Muscle layer of duodenum (tissue), 2 donors: ENCODE data around the gene GCGR.

Experiments
- H3K27ac ChIP-seq: one replicate; pipeline ENCODE4 v1.7.0; 2013; ENCODE audit warnings: mild to moderate bottlenecking, low read length
- H3K27me3 ChIP-seq: one replicate; pipeline ENCODE4 v1.7.0; 2013; ENCODE audit warnings: low read depth, mild to moderate bottlenecking, control low read depth, low read length
- H3K36me3 ChIP-seq, 2 donors: one replicate each; pipeline ENCODE4 v1.7.0; 2013; ENCODE audit warnings: low read length in 2 of 2, control low read depth in 1 of 2, mild to moderate bottlenecking in 1 of 2; ENCODE audit not compliant: insufficient read depth in 2 of 2, control insufficient read depth in 1 of 2
- H3K4me1 ChIP-seq, 2 donors: one replicate each; pipeline ENCODE4 v1.7.0; 2013; ENCODE audit warnings: low read length in 2 of 2, mild to moderate bottlenecking in 2 of 2, control low read depth in 1 of 2, moderate library complexity in 1 of 2; ENCODE audit not compliant: insufficient read depth in 2 of 2, control insufficient read depth in 1 of 2
- H3K4me3 ChIP-seq, 2 donors: one replicate each; pipeline ENCODE4 v1.7.0; 2013; ENCODE audit warnings: low read length in 2 of 2, low read depth in 1 of 2, mild to moderate bottlenecking in 1 of 2
- H3K9me3 ChIP-seq, 2 donors: one replicate each; pipeline ENCODE4 v1.7.0; 2013; ENCODE audit warnings: low read length in 2 of 2, control low read depth in 1 of 2, mild to moderate bottlenecking in 1 of 2; ENCODE audit not compliant: control insufficient read depth in 1 of 2
- donor health status: healthy.

GCGR gene

GRCh38 chr17:81813861-81814683 lies 10.1 kb downstream of the GCGR start:
- peaks cover 11% of the 10 kb centered on the region for H3K27me3 ChIP-seq
- no peaks in the 10 kb centered on the region for H3K36me3 ChIP-seq
- H3K9me3 ChIP-seq = no peaks in the 10 kb centered on the region
- H3K4me1 ChIP-seq = no peaks in the 10 kb centered on the region
- no peak overlapping the region for H3K27ac ChIP-seq
- H3K4me3 ChIP-seq = no peak overlapping the region

- Histone ChIP-seq H3K4me3 (no peak overlapping the region), H3K36me3 (no peaks in the 10 kb centered on the region), H3K27ac (no peak overlapping the region), H3K4me1 (no peaks in the 10 kb centered on the region), H3K9me3 (no peaks in the 10 kb centered on the region), H3K27me3 (peaks cover 3% of the 10 kb centered on the region)
These were observed 11.0 kb downstream of the GCGR start for GRCh38 chr17:81814748-81815645.

DNA sequence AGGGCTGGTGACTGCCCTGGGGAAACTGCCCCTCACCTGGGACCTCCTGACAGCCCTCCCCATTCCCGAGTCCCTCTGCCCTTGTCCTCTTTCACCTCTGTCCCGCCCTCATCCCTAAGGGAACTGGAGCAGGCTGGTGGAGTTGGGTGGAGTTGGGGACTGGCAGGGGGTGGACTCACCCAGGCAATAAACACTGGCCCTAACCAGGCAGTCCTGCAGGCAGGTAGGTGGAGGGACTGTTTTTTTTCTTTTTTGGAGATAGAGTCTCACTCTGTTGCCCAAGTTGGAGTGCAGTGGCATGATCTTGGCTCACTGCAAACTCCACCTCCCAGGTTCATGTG lies 11.7 kb downstream of the GCGR start:
- H3K4me3 ChIP-seq = no peak overlapping the region
- H3K27me3 ChIP-seq = no peaks in the 10 kb centered on the region
- H3K36me3 ChIP-seq = no peaks in the 10 kb centered on the region
- H3K27ac ChIP-seq = no peak overlapping the region
- no peaks in the 10 kb centered on the region for H3K4me1 ChIP-seq
- H3K9me3 ChIP-seq = no peaks in the 10 kb centered on the region

DNA sequence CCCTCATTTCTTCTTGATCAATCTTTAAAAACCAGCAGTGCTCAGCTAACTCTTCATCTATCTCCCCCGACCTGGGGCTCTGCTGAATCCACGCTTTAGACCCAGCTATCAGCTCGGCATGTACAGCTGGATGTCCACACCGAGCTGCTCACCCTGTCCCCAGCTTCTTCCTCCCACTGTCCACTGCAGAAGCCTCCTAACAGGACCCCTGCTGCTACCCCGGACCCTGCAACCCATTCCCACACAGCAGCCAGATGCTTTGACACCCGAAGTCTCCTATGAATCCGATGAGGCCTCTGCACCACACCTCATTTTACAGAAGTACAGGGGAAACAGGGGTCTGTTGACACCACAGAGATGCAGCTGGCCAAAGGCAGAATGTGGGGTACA lies 13.8 kb downstream of the GCGR start:
- Histone ChIP-seq H3K4me3 (no peak overlapping the region), H3K36me3 (no peaks in the 10 kb centered on the region)

GRCh38 chr17:81819708-81820107 lies 15.8 kb downstream of the GCGR start:
- no peak overlapping the region for H3K4me3 ChIP-seq
- H3K9me3 ChIP-seq = no peaks in the 10 kb centered on the region
- no peaks in the 10 kb centered on the region for H3K27me3 ChIP-seq
- H3K36me3 ChIP-seq = peaks cover 0 to 18% of the 10 kb centered on the region in 2 donors
- H3K27ac ChIP-seq = no peak overlapping the region
- peaks cover 4 to 11% of the 10 kb centered on the region in 2 donors for H3K4me1 ChIP-seq

More for the DNA sequence above, 13.8 kb downstream of the GCGR start:
- Histone ChIP-seq H3K27ac (no peak overlapping the region), H3K9me3 (no peaks in the 10 kb centered on the region), H3K27me3 (no peaks in the 10 kb centered on the region), H3K4me1 (peaks cover 4 to 11% of the 10 kb centered on the region in 2 donors)

DNA sequence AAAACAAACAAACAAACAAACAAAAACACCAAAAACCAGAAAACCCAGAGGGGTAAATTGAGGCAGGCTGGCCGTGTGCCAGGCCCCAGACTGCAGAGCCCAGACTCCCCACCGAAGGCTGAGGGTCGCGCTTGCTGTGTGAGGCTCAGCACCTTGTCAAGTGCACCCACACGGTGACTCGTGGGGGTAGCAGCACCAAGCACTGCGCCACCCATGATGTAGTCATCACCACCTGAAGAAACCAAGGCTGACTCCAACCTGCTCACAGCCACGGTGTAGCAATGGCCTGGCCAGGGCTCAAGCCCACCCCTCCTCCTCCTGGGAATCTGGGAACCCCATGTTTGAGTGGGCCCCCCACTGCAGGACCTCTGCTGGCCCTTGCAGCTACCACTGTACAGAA lies 17.2 kb downstream of the GCGR start:
- Histone ChIP-seq H3K9me3 (no peaks in the 10 kb centered on the region), H3K36me3 (peaks cover 0 to 20% of the 10 kb centered on the region in 2 donors), H3K27me3 (no peaks in the 10 kb centered on the region), H3K4me1 (peaks cover 4 to 11% of the 10 kb centered on the region in 2 donors), H3K4me3 (no peak overlapping the region), H3K27ac (no peak overlapping the region)

- H3K9me3 ChIP-seq = no peaks in the 10 kb centered on the region
- H3K36me3 ChIP-seq = peaks cover 0 to 20% of the 10 kb centered on the region in 2 donors
- no peaks in the 10 kb centered on the region for H3K27me3 ChIP-seq
- peaks cover 4 to 11% of the 10 kb centered on the region in 2 donors for H3K4me1 ChIP-seq
- peak overlapping the region; percentile 87 for H3K27ac ChIP-seq
- peak overlapping the region in 1 of 2 donors; percentile 7 for H3K4me3 ChIP-seq
These were observed 17.8 kb downstream of the GCGR start for GRCh38 chr17:81821603-81822311.

- Histone ChIP-seq H3K27ac (peak overlapping the region; percentile 87), H3K9me3 (no peaks in the 10 kb centered on the region), H3K4me3 (no peak overlapping the region), H3K4me1 (peaks cover 4 to 11% of the 10 kb centered on the region in 2 donors), H3K27me3 (no peaks in the 10 kb centered on the region), H3K36me3 (peaks cover 0 to 20% of the 10 kb centered on the region in 2 donors)
These were observed 18.3 kb downstream of the GCGR start for GRCh38 chr17:81822312-81822637.

DNA sequence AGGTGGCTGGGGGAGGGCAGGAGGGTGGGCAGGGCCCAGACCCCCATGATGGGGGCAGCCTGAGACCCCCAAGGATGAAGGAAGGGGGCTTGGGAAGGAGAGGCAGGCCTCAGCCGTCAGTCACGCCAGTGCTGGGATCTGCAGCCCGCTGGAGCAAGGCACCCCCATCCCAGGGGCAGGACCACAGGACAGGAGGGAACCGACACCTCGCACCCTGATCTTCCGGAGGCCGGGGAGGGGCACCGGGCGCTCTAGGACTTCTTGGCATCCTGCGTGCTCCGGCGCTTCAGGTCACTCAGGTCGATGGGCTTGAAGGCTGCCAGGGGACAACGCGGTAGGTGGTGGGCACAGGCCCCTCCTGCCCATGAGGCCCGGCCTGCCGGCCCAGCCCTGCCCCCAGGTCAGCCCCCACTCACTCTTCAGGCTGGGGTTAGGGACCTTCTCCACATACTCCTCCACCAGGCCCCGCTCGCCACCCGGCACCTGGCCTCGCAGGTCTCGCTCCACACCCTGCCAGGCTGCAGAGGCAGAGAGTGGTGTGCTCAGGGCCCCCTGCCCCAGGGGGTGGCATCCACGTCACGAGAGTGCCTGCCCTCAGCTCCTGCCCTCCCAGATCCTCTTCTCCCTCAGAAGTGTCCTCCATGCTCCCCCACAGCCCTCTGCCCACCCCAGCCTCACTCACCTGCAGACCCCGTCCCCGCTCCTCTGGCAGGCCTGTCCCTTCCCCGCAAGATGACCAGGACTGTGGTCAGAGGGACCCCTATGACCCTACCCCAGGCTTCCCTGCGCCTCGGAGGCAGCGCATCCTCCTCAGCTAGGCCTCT lies 19.3 kb downstream of the GCGR start:
- no peak overlapping the region for H3K4me3 ChIP-seq
- H3K27me3 ChIP-seq = no peaks in the 10 kb centered on the region
- H3K9me3 ChIP-seq = no peaks in the 10 kb centered on the region
- H3K36me3 ChIP-seq = peaks cover 0 to 20% of the 10 kb centered on the region in 2 donors
- no peak overlapping the region for H3K27ac ChIP-seq
- peaks cover 4 to 11% of the 10 kb centered on the region in 2 donors for H3K4me1 ChIP-seq

DNA sequence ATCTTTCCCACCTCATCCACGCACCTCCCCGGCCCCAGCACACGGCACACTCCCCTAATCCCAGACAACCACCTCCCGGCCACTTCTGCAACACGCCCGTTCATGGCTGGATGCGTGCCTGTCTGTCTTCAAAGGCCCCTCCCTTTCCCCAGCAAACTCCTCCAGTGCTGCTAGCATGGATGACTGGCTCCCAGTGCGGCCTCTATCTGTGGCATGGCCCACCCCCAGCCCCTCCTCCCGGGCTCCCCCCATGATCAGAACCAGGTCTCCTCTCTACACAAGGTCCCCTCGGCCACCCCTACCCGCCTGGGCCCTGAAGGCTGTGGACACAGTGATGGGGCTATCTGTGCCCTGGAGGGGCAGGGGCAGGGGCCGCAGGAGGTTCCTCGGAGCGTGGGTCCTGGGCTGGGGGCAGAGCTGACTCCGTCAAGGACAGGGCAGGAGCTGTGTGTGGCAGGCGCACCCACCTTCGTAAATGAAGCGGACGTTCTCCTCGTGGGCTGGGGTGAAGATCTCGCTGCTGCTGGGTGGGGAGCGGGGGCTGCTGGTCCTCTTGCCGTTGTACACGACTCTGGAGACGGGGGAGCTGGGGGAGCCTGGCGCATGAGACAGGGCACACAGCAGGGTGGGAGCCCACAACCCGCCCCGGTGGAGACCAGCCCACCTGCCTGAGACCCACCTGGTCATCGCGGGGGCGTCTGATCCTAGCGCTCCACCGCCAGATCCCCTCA lies 20.0 kb downstream of the GCGR start:
- peaks cover 0 to 23% of the 10 kb centered on the region in 2 donors for H3K36me3 ChIP-seq
- peaks cover 4 to 17% of the 10 kb centered on the region in 2 donors for H3K4me1 ChIP-seq
- no peak overlapping the region for H3K27ac ChIP-seq
- H3K4me3 ChIP-seq = no peak overlapping the region
- no peaks in the 10 kb centered on the region for H3K9me3 ChIP-seq
- H3K27me3 ChIP-seq = no peaks in the 10 kb centered on the region
